DOHH2 (cell line): ENCODE data around the gene MDP1.

ENCODE experiments used
- EZH2phosphoT487 ChIP-seq: fragments of 200-600 bp; sonication (generic); IDR thresholded peaks from 2 replicates; pipeline ENCODE4 v1.6.1; 2017; ENCODE audit warnings: borderline replicate concordance, mild to moderate bottlenecking, antibody characterized with exemption, low read length, moderate library complexity, mixed read lengths
- TF ChIP-seq, protein P1 (sequence below): fragments of 200-600 bp; sonication (generic); IDR thresholded peaks from one replicate; pipeline ENCODE4 v1.5.1; 2014; ENCODE audit warnings: antibody characterized with exemption, mild to moderate bottlenecking, low read depth, low read length; ENCODE audit not compliant: poor library complexity, severe bottlenecking

DNA sequence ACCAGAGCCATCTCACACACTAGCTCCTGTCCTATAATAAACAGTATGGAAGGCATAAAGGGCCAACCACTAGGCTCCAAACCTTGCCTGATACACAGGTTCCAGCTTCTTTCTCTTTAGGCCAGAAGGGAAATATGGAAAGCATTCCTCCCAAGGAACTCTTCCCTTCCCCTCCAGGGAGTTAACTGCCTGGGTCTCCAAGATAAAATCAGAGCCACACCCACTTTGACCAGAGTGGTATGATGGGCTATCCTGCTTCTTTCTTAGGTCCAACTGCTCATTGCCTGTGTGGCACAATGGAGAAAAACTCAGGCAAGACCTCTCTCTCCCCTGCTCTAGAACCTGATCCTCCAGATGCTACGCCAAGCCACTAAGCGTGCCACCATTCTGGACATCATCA, 8.2 kb downstream of the MDP1 start:
- TF ChIP-seq, protein P1, sequence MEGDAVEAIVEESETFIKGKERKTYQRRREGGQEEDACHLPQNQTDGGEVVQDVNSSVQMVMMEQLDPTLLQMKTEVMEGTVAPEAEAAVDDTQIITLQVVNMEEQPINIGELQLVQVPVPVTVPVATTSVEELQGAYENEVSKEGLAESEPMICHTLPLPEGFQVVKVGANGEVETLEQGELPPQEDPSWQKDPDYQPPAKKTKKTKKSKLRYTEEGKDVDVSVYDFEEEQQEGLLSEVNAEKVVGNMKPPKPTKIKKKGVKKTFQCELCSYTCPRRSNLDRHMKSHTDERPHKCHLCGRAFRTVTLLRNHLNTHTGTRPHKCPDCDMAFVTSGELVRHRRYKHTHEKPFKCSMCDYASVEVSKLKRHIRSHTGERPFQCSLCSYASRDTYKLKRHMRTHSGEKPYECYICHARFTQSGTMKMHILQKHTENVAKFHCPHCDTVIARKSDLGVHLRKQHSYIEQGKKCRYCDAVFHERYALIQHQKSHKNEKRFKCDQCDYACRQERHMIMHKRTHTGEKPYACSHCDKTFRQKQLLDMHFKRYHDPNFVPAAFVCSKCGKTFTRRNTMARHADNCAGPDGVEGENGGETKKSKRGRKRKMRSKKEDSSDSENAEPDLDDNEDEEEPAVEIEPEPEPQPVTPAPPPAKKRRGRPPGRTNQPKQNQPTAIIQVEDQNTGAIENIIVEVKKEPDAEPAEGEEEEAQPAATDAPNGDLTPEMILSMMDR = no peak
- TF ChIP-seq EZH2phosphoT487 = no peak
